WI38 (cell line): ENCODE results near the gene PRRG4.

Source experiments
- H3K4me3 ChIP-seq: 2 replicates; pipeline ENCODE4 v1.5.1; 2011; ENCODE audit warnings: low read depth, mild to moderate bottlenecking, control low read depth, low read length
- TF ChIP-seq, protein P1 (sequence below): IDR thresholded peaks from 2 replicates; pipeline ENCODE4 v1.5.1; 2012; ENCODE audit warnings: low read depth, mild to moderate bottlenecking, control low read depth, low read length

PRRG4 gene

GRCh38 chr11:32843544-32843943, 13.8 kb downstream of the PRRG4 start:
- TF ChIP-seq, protein P1, sequence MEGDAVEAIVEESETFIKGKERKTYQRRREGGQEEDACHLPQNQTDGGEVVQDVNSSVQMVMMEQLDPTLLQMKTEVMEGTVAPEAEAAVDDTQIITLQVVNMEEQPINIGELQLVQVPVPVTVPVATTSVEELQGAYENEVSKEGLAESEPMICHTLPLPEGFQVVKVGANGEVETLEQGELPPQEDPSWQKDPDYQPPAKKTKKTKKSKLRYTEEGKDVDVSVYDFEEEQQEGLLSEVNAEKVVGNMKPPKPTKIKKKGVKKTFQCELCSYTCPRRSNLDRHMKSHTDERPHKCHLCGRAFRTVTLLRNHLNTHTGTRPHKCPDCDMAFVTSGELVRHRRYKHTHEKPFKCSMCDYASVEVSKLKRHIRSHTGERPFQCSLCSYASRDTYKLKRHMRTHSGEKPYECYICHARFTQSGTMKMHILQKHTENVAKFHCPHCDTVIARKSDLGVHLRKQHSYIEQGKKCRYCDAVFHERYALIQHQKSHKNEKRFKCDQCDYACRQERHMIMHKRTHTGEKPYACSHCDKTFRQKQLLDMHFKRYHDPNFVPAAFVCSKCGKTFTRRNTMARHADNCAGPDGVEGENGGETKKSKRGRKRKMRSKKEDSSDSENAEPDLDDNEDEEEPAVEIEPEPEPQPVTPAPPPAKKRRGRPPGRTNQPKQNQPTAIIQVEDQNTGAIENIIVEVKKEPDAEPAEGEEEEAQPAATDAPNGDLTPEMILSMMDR = no peak

DNA sequence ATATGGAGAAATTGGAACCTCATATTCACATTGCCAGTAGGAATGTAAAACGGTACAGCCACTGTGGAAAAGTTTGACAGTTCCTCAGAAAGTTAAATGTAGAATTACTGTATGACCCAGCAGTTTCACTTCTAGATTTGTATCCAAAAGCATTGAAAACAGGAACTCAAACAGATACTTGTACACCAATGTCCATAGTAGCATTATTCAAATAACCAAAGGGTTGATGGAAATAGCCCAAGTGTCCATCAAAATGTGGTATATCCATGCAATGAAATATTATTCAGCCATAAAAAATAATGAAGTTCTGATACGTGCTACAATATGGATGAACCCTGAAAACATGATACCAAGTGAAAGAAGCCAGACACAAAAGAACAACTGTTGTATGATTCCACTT, 17.8 kb downstream of the PRRG4 start:
- TF ChIP-seq, protein P1 = no peak
- H3K4me3 ChIP-seq = no peak overlapping the region

More at GRCh38 chr11:32843544-32843943, 13.8 kb downstream of the PRRG4 start:
- no peak overlapping the region for H3K4me3 ChIP-seq

GRCh38 chr11:32849761-32850160, 20.0 kb downstream of the PRRG4 start:
- H3K4me3 ChIP-seq = no peak overlapping the region
- TF ChIP-seq, protein P1 = no peak

- TF ChIP-seq, protein P1 = no peak
- H3K4me3 ChIP-seq = no peak overlapping the region
These were observed 21.5 kb downstream of the PRRG4 start for GRCh38 chr11:32851251-32851650.

DNA sequence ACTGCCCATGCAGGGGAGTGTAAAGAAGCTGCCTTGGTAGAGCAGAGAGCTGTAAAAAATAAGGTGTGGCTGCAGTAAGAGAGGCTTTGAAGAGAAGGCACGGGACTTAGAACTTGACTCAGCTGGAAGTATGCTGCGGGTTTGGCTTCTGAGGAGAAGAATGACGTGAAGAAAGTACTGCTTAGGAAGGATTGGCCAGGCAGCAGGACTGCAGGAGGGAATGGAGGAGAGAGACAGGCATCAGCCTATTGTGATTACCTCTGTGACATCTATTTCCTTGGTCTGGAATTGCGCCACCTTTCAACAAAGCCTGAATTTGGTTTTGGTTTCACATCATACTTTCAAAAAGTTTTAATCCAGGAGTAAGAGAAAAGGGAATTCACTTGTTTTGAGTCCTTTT, 22.5 kb downstream of the PRRG4 start:
- H3K4me3 ChIP-seq = no peak overlapping the region
- TF ChIP-seq, protein P1 = no peak

GRCh38 chr11:32855601-32856000, 25.9 kb downstream of the PRRG4 start:
- TF ChIP-seq, protein P1 = no peak

DNA sequence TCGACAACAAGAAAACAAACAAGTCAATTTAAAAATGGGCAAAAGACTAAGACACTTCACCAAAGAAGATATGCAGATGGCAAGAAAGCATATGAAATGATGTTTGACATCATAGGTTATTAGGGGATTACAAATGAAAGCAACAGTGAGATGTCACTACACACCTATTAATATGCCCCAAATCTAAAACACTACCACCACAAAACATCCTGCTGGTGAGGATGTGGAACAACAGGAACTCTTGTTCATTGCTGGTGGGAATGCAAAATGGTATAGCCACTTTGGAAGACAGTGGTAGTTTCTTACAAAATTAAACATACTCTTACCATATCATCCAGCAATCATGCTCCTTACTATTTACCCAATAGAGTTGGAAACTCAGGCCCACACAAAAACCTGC, 29.0 kb downstream of the PRRG4 start:
- TF ChIP-seq, protein P1 = no peak

More at GRCh38 chr11:32855601-32856000, 25.9 kb downstream of the PRRG4 start:
- H3K4me3 ChIP-seq = no peak overlapping the region

More for the DNA sequence above, 29.0 kb downstream of the PRRG4 start:
- no peak overlapping the region for H3K4me3 ChIP-seq
